Measurements from ENCODE around the gene ZC3H11A.
A peak's percentile ranks its signal among the peaks of the same experiment; 100 is the strongest.
"Not testable (repeated sequence)": the region's sequence is repeated elsewhere in the genome, so short reads cannot be mapped to it uniquely, and the experiment has no call there.

ZC3H11A gene

GRCh38 chr1:203791498-203791897 lies 3.9 kb upstream of the ZC3H11A start:
- H3K4me3 ChIP-seq (ENCODE audit: low read depth, low read length) = no peak overlapping the region
- no peak for TF ChIP-seq CTCF (IDR thresholded peaks at IDR 0.05; ENCODE audit: borderline replicate concordance, insufficient read depth, low read depth, low read length)

- no peak overlapping the region for H3K4me3 ChIP-seq (ENCODE audit: low read depth, low read length)
- no peak for TF ChIP-seq CTCF (IDR thresholded peaks at IDR 0.05; ENCODE audit: borderline replicate concordance, insufficient read depth, low read depth, low read length)
Measured at GRCh38 chr1:203792486-203792885, 2.9 kb upstream of the ZC3H11A start.

GRCh38 chr1:203793561-203793960 lies 1.9 kb upstream of the ZC3H11A start:
- H3K4me3 ChIP-seq (ENCODE audit: low read depth, low read length) = not testable (repeated sequence)

- H3K4me3 ChIP-seq (ENCODE audit: low read depth, low read length) = no peak overlapping the region
- no peak for TF ChIP-seq CTCF (IDR thresholded peaks at IDR 0.05; ENCODE audit: borderline replicate concordance, insufficient read depth, low read depth, low read length)
Measured at GRCh38 chr1:203794764-203795440, 521 bp upstream of the ZC3H11A start.

- no peak for TF ChIP-seq CTCF (IDR thresholded peaks at IDR 0.05; ENCODE audit: borderline replicate concordance, insufficient read depth, low read depth, low read length)
Measured at GRCh38 chr1:203796236-203796605, 798 bp downstream of the ZC3H11A start.

GRCh38 chr1:203797216-203797615 lies 1.8 kb downstream of the ZC3H11A start:
- H3K4me3 ChIP-seq (ENCODE audit: low read depth, low read length) = no peak overlapping the region
- TF ChIP-seq CTCF (IDR thresholded peaks at IDR 0.05; ENCODE audit: borderline replicate concordance, insufficient read depth, low read depth, low read length) = no peak

More at GRCh38 chr1:203796236-203796605, 798 bp downstream of the ZC3H11A start:
- H3K4me3 ChIP-seq (ENCODE audit: low read depth, low read length) = peak overlapping the region; percentile 90

- no peak overlapping the region for H3K4me3 ChIP-seq (ENCODE audit: low read depth, low read length)
Measured at GRCh38 chr1:203797948-203798655, 2.7 kb downstream of the ZC3H11A start.

More at GRCh38 chr1:203797948-203798655, 2.7 kb downstream of the ZC3H11A start:
- TF ChIP-seq CTCF (IDR thresholded peaks at IDR 0.05; ENCODE audit: borderline replicate concordance, insufficient read depth, low read depth, low read length) = no peak
